Activated T-helper 9 cell treated with anti-CD3 and anti-CD28 coated beads, Interleukin-2, amount 50 U/mL, for 16 hours (primary cell): Measurements from ENCODE around the gene INPP5A.
"Not testable (repeated sequence)": the region's sequence is repeated elsewhere in the genome, so short reads cannot be mapped to it uniquely, and the experiment has no call there.

Experiments
- DNase-seq: peaks from one replicate; pipeline ENCODE4 v3.0.0-alpha.2; 2020; ENCODE audit warnings: low read depth

The INPP5A gene

GRCh38 chr10:132504501-132505272, 32.9 kb upstream of the INPP5A start:
- DNase-seq, result no peak

GRCh38 chr10:132505546-132505945, 32.0 kb upstream of the INPP5A start:
- not testable (repeated sequence) for DNase-seq

- DNase-seq, result no peak
Observed at GRCh38 chr10:132506711-132507408, 30.7 kb upstream of the INPP5A start.

GRCh38 chr10:132507409-132507955, 30.1 kb upstream of the INPP5A start:
- no peak for DNase-seq

- no peak for DNase-seq
Observed at GRCh38 chr10:132507956-132508490, 29.6 kb upstream of the INPP5A start.

- no peak for DNase-seq
Observed at GRCh38 chr10:132508581-132509443, 28.8 kb upstream of the INPP5A start.

GRCh38 chr10:132509506-132510173, 27.9 kb upstream of the INPP5A start:
- DNase-seq, result no peak

GRCh38 chr10:132510174-132510611, 27.4 kb upstream of the INPP5A start:
- no peak for DNase-seq

GRCh38 chr10:132511121-132512051, 26.2 kb upstream of the INPP5A start:
- no peak for DNase-seq

GRCh38 chr10:132512052-132512442, 25.5 kb upstream of the INPP5A start:
- DNase-seq, result no peak

GRCh38 chr10:132512693-132513345, 24.8 kb upstream of the INPP5A start:
- DNase-seq, result no peak

GRCh38 chr10:132514821-132515520, 22.6 kb upstream of the INPP5A start:
- no peak for DNase-seq

- no peak for DNase-seq
Observed at GRCh38 chr10:132515811-132516726, 21.5 kb upstream of the INPP5A start.

- no peak for DNase-seq
Observed at GRCh38 chr10:132516771-132517725, 20.5 kb upstream of the INPP5A start.

GRCh38 chr10:132517951-132518521, 19.6 kb upstream of the INPP5A start:
- DNase-seq, result no peak
